ENCODE measurements around the gene TRAF1.

- TF ChIP-seq EZH2 (IDR thresholded peaks at IDR 0.05), result no peak
- no peak for TF ChIP-seq POLR2AphosphoS5 (IDR thresholded peaks at IDR 0.05; ENCODE audit: borderline replicate concordance, low read depth, low read length)
These were observed 22.3 kb downstream of the TRAF1 start for GRCh38 chr9:120904061-120904977.
